Measurements from ENCODE around the gene ASB15. TPM values are rescaled to one million over a fixed set of nuclear protein-coding genes. Genes with fewer than 3 reads are reported as not detected.

ASB15 gene
- total RNA-seq, 1 donor from 2014 or later = not detected

- no peak for DNase-seq
These were observed 64.9 kb downstream of the ASB15 start for GRCh38 chr7:123666492-123666891.

DNA sequence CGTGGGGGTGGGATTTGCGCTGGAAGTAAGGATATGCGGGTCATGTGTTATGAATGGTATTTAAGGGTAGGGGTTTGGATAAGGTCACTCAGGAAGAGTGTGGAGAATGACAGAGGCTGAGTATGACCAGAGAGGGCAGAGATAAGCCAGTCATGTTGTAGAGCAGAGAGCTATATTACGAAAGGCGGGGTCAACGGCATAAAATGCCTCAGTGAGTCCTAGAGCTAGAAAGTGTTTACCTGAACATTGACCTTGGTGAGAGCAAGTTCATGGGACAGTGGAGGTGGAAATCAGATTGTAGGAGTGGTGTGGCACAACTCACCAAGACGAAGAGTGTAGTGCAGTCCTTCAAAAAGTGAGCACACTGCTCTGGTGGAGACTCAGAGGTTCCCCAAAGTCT lies 67.9 kb downstream of the ASB15 start:
- DNase-seq = no peak

DNA sequence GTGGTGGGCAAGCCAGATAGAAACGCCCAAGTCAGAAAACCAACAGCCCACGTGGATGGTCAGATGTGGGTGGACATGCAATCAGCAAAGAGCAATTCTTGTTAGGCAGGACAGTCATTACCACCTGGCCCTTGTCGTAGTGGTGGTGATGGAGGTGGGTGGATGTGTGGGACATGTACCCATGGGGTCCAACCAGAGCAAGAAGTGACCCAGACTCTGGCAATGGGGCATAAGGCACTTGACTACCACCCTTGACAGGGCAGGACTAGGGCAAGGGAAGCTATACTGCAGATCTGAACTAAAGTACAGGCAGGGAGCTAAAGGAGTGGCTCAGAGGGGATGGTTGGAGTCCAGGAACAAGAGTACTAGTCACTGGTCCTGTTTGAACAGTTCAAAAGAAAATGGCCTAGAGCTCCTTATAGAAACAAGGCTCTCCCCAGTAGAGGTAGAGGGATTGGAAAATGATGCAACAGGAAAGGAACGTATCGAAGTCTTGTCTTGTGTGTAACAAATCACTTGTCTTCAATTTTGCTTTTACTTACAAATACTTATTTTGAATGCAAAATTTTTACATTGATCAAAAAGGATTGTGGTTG lies 71.6 kb downstream of the ASB15 start:
- no peak for DNase-seq

- DNase-seq = no peak
These were observed 72.3 kb downstream of the ASB15 start for GRCh38 chr7:123673752-123674398.

- no peak for DNase-seq
These were observed 73.0 kb downstream of the ASB15 start for GRCh38 chr7:123674399-123675180.

DNA sequence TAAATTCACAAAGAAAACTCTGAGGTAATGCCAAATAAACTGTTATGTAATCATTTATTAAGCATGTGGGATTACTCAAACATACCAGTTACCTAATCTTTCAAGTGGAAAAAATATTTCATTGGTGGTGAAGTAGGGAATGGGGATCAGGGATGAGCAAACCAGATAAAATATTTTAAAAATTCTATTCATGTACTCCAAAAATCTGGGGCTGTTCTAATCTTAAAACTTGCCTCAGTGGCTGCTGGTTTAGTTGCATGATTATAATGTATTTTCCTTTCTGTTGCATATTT lies 73.5 kb downstream of the ASB15 start:
- DNase-seq = no peak

DNA sequence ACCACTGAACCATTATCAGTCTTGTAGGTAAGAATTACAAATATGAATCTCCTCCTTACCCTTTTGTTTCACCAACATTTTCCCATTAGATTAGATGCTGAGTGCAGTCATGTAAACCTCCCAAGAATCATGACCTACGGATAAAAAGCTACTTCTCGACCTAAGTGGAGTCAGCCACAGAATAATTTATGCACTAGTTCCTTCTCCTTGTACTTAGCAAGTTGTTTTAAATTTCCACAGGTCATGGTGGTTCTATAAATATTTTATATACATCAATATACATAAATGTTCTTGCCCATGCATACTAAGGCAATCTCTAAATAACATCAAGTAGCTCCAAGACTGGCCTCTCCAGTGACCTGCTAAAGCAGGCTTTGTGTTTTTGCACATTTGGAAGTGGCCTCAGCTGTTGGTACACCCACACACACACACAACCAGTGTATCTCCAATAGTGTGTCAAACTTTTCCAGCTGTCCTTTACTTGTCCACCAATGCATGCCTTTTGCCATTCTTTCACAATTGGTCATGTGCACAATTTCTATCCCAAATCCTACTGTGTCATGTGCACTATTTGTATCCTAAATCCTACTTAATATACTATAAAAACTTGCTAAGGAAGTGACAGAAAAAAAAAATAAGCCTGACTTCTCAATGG lies 75.6 kb downstream of the ASB15 start:
- no peak for DNase-seq

- no peak for DNase-seq
These were observed 78.0 kb downstream of the ASB15 start for GRCh38 chr7:123679614-123680013.

DNA sequence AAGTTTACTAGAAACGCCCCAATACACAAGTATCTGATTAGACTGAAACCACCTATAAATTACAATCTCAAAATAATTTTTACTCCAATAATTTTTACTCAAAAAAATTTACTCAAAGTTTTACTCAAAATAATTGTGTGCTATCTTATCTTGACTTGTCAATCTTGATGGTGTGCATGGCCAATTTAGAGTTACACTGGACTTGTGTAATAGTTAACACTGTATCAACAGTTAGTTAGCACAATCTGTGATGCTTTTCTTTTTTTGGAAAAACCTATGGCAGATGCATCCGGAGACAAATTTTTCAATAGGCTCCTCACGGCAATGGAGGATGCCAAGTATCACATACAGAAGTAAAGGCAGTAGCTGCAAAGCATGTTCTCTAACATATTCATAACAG lies 79.0 kb downstream of the ASB15 start:
- DNase-seq = no peak

GRCh38 chr7:123681561-123681960 lies 79.9 kb downstream of the ASB15 start:
- no peak for DNase-seq

DNA sequence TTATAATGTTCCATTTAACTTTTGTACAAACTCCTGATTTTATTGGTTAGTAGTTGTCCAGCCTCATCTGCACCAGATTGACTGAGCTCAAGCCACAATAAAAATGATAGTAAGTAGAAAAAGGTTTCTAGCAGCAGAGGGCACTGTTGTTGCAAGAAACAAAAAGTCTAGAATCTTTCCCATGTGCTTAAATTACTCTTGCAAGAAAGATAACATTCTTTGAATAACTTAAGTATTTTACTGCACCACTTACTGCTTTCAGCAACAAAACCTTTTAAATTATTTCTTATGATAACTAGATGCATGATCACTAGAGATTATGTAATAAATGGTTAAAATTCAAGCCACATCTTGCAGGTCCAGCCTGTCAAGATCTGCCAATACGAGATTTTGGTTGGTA lies 81.1 kb downstream of the ASB15 start:
- DNase-seq = no peak

DNA sequence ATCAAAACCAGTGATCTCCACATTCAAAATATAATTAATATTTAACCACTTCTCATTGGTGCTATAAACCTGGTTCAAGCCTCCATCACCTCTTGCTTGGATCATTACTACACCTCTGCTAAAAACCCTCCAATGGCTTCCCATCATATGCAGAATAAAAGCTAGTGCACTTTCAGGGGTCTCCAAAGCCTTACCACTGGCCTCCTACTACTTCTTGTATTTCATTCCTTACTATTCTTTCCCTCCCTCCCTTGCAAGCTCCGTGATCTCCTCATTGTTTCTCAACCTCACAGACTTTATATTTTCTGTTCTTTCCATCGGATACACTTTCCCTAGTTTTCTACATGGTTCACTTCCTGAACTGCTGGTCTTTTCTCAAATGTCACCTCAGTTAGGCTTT lies 85.5 kb downstream of the ASB15 start:
- no peak for DNase-seq

DNA sequence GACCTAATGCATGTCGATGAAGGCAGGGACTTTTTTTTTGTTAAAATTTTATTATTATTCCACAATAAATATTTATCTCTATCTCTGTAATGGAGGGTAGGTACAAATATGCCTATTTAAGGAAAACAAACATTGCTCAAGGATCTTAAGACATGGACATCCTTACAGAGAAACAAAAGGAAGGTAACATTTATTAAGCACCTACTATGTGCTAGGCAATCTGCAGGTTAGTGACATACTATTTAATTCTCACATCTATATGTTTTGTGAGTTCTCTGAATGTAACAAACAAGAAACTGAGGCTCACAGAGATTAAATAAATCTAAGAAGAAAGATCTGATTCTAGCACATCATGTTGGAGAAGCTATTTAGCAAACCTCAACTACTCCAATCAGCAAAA lies 86.1 kb downstream of the ASB15 start:
- DNase-seq = no peak

Other genes starting within 250 kb of the ASB15 start
- gene IQUB, start 67.2 kb upstream of the ASB15 start, total RNA-seq = 3.4 TPM
- 154 TPM for gene NDUFA5, start 44.0 kb upstream of the ASB15 start, total RNA-seq
- not detected for gene LMOD2, start 54.0 kb downstream of the ASB15 start, total RNA-seq
- 24.3 TPM for gene WASL, start 147.2 kb downstream of the ASB15 start, total RNA-seq
- not detected for gene HYAL4, start 243.3 kb downstream of the ASB15 start, total RNA-seq